GM18499 (cell line): Measurements from ENCODE around the gene CLDN20.
"Not testable (repeated sequence)": the region's sequence is repeated elsewhere in the genome, so short reads cannot be mapped to it uniquely, and the experiment has no call there.

ENCODE experiments used
- ATAC-seq: cut with Tn5 transposase; IDR thresholded peaks from one replicate; pipeline ENCODE4 v1.9.1; 2021; ENCODE audit warnings: moderate number of reproducible peaks; ENCODE audit not compliant: insufficient read depth, unreplicated experiment

The CLDN20 gene

GRCh38 chr6:155306958-155307357, 43.1 kb downstream of the CLDN20 start:
- no peak for ATAC-seq

- ATAC-seq: no peak
Observed at GRCh38 chr6:155309150-155309549, 45.3 kb downstream of the CLDN20 start.

- no peak for ATAC-seq
Observed at GRCh38 chr6:155310596-155310995, 46.8 kb downstream of the CLDN20 start.

GRCh38 chr6:155311086-155311485, 47.3 kb downstream of the CLDN20 start:
- ATAC-seq: no peak

- no peak for ATAC-seq
Observed at GRCh38 chr6:155311583-155311982, 47.8 kb downstream of the CLDN20 start.

GRCh38 chr6:155312950-155313349, 49.1 kb downstream of the CLDN20 start:
- not testable (repeated sequence) for ATAC-seq

- ATAC-seq: no peak
Observed at GRCh38 chr6:155313602-155314091, 49.8 kb downstream of the CLDN20 start.

GRCh38 chr6:155314092-155314772, 50.4 kb downstream of the CLDN20 start, which contains the start of gene TFB1M:
Gene TFB1M (minus strand): TSS chr6:155314484. CDS start chr6:155314428, 56 bp downstream.
- peak; percentile 82 for ATAC-seq

GRCh38 chr6:155314773-155315515, 51.1 kb downstream of the CLDN20 start:
- peak; percentile 44 for ATAC-seq

- no peak for ATAC-seq
Observed at GRCh38 chr6:155315516-155315871, 51.7 kb downstream of the CLDN20 start.

GRCh38 chr6:155316419-155316818, 52.6 kb downstream of the CLDN20 start:
- ATAC-seq: no peak

GRCh38 chr6:155317186-155317585, 53.4 kb downstream of the CLDN20 start:
- no peak for ATAC-seq

- ATAC-seq: no peak
Observed at GRCh38 chr6:155319902-155320301, 56.1 kb downstream of the CLDN20 start.

- ATAC-seq: no peak
Observed at GRCh38 chr6:155324172-155324571, 60.4 kb downstream of the CLDN20 start.

- ATAC-seq: no peak
Observed at GRCh38 chr6:155324993-155325392, 61.2 kb downstream of the CLDN20 start.

GRCh38 chr6:155325700-155326516, 62.1 kb downstream of the CLDN20 start:
- no peak for ATAC-seq
